ENCODE results near the gene RBM19.

DNA sequence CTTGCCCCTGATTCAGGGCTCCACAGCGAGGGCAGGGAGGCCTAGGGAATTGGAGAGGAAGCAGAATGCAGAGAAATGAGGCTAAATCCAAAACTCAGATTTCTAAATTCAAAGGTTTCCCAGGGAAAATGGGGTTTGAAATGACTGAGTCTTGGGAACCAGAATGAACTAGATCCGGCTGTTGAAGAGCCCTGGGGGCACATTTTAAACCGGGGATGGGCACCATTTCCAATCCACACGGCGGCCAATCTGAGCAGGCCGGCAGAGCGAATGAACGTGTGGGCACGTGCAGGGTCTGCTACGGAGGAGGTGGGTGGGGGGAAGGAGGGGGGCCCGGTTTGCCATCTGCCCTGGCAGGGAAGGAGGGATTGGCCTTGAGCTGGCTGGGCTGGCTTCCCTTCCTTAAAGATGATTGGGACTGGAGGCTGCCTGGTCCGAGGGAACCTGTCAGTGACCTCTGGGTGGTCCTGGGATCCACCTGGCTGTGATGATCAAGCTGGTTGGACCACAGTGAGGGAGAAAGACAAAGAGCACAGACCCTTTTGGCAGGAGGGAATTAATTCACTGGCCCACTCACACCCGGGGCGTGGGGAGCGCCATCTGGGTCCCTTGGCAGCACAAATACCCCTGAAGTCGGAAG is 161.0 kb downstream of the RBM19 start:
- TF ChIP-seq, protein P1, sequence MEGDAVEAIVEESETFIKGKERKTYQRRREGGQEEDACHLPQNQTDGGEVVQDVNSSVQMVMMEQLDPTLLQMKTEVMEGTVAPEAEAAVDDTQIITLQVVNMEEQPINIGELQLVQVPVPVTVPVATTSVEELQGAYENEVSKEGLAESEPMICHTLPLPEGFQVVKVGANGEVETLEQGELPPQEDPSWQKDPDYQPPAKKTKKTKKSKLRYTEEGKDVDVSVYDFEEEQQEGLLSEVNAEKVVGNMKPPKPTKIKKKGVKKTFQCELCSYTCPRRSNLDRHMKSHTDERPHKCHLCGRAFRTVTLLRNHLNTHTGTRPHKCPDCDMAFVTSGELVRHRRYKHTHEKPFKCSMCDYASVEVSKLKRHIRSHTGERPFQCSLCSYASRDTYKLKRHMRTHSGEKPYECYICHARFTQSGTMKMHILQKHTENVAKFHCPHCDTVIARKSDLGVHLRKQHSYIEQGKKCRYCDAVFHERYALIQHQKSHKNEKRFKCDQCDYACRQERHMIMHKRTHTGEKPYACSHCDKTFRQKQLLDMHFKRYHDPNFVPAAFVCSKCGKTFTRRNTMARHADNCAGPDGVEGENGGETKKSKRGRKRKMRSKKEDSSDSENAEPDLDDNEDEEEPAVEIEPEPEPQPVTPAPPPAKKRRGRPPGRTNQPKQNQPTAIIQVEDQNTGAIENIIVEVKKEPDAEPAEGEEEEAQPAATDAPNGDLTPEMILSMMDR (IDR thresholded peaks at IDR 0.05; ENCODE audit: low read length): no peak
- TF ChIP-seq EZH2 (optimal IDR thresholded peaks at IDR 0.05; ENCODE audit: low read depth, low read length): no peak
- no peak for TF ChIP-seq EZH2phosphoT487 (IDR thresholded peaks at IDR 0.05; ENCODE audit: low read length)
